Measurements from ENCODE around the gene TNK1.

The TNK1 gene

DNA sequence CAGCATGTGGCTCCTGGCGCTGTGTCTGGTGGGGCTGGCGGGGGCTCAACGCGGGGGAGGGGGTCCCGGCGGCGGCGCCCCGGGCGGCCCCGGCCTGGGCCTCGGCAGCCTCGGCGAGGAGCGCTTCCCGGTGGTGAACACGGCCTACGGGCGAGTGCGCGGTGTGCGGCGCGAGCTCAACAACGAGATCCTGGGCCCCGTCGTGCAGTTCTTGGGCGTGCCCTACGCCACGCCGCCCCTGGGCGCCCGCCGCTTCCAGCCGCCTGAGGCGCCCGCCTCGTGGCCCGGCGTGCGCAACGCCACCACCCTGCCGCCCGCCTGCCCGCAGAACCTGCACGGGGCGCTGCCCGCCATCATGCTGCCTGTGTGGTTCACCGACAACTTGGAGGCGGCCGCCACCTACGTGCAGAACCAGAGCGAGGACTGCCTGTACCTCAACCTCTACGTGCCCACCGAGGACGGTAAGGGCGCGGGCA lies 27.4 kb downstream of the TNK1 start:
- no peak overlapping the region for H3K4me3 ChIP-seq (replicated peaks; ENCODE audit: insufficient read depth, low read length)
- no peak overlapping the region for H3K27ac ChIP-seq (replicated peaks)
- no peak for DNase-seq (ENCODE audit: low read depth in 1 of 2, low spot score in 1 of 2)
- TF ChIP-seq CTCF (IDR thresholded peaks at IDR 0.05; ENCODE audit: insufficient read depth, low read length) = no peak
- TF ChIP-seq, protein P1, sequence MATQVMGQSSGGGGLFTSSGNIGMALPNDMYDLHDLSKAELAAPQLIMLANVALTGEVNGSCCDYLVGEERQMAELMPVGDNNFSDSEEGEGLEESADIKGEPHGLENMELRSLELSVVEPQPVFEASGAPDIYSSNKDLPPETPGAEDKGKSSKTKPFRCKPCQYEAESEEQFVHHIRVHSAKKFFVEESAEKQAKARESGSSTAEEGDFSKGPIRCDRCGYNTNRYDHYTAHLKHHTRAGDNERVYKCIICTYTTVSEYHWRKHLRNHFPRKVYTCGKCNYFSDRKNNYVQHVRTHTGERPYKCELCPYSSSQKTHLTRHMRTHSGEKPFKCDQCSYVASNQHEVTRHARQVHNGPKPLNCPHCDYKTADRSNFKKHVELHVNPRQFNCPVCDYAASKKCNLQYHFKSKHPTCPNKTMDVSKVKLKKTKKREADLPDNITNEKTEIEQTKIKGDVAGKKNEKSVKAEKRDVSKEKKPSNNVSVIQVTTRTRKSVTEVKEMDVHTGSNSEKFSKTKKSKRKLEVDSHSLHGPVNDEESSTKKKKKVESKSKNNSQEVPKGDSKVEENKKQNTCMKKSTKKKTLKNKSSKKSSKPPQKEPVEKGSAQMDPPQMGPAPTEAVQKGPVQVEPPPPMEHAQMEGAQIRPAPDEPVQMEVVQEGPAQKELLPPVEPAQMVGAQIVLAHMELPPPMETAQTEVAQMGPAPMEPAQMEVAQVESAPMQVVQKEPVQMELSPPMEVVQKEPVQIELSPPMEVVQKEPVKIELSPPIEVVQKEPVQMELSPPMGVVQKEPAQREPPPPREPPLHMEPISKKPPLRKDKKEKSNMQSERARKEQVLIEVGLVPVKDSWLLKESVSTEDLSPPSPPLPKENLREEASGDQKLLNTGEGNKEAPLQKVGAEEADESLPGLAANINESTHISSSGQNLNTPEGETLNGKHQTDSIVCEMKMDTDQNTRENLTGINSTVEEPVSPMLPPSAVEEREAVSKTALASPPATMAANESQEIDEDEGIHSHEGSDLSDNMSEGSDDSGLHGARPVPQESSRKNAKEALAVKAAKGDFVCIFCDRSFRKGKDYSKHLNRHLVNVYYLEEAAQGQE (IDR thresholded peaks at IDR 0.05; ENCODE audit: insufficient replicate concordance, low read depth) = no peak
- TF ChIP-seq POLR2AphosphoS5 (IDR thresholded peaks at IDR 0.05; ENCODE audit: low read depth) = no peak
- TF ChIP-seq GABPA (IDR thresholded peaks at IDR 0.05; ENCODE audit: low read depth) = no peak
- TF ChIP-seq SPI1 (IDR thresholded peaks at IDR 0.05; ENCODE audit: borderline replicate concordance, low read depth) = no peak
- H3K27me3 ChIP-seq (ENCODE audit: insufficient read depth, poor library complexity, severe bottlenecking) = peaks cover 2% of the 10 kb centered on the region

DNA sequence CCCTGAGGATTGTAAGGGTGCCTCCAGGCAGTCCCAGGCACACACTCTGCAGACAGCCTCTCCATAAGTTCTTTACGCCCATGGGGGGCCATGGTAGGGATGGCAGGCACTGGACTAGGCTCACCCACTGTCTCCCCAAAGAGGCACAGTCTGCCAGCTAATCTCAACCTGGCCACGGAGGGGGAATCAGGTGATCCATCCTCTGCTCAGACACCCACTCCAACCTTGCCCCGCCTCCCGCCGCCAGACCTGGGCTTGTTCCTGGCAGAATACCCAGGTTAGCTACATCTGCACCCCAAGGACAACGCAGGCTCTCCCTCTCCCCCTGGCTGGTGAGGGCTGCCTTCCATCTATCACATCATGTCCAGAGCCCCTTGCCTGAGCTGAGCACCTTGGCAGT lies 28.0 kb downstream of the TNK1 start:
- Histone ChIP-seq H3K4me3 (replicated peaks; ENCODE audit: insufficient read depth, low read length) (no peak overlapping the region), H3K27me3 (ENCODE audit: insufficient read depth, poor library complexity, severe bottlenecking) (peaks cover 2% of the 10 kb centered on the region), H3K27ac (replicated peaks) (no peak overlapping the region)
- DNase-seq (ENCODE audit: low read depth in 1 of 2, low spot score in 1 of 2) = no peak
- TF ChIP-seq, protein P1 (IDR thresholded peaks at IDR 0.05; ENCODE audit: insufficient replicate concordance, low read depth) = no peak
- TF ChIP-seq POLR2AphosphoS5 (IDR thresholded peaks at IDR 0.05; ENCODE audit: low read depth) (no peak), CTCF (IDR thresholded peaks at IDR 0.05; ENCODE audit: insufficient read depth, low read length) (no peak), SPI1 (IDR thresholded peaks at IDR 0.05; ENCODE audit: borderline replicate concordance, low read depth) (no peak), GABPA (IDR thresholded peaks at IDR 0.05; ENCODE audit: low read depth) (no peak)

- H3K27ac ChIP-seq (replicated peaks) = no peak overlapping the region
- no peak overlapping the region for H3K4me3 ChIP-seq (replicated peaks; ENCODE audit: insufficient read depth, low read length)
- no peak for TF ChIP-seq GABPA (IDR thresholded peaks at IDR 0.05; ENCODE audit: low read depth)
- TF ChIP-seq, protein P1 (IDR thresholded peaks at IDR 0.05; ENCODE audit: insufficient replicate concordance, low read depth) = no peak
- no peak for TF ChIP-seq SPI1 (IDR thresholded peaks at IDR 0.05; ENCODE audit: borderline replicate concordance, low read depth)
- TF ChIP-seq POLR2AphosphoS5 (IDR thresholded peaks at IDR 0.05; ENCODE audit: low read depth) = no peak
- TF ChIP-seq CTCF (IDR thresholded peaks at IDR 0.05; ENCODE audit: insufficient read depth, low read length) = no peak
- peaks cover 2% of the 10 kb centered on the region for H3K27me3 ChIP-seq (ENCODE audit: insufficient read depth, poor library complexity, severe bottlenecking)
- DNase-seq (ENCODE audit: low read depth in 1 of 2, low spot score in 1 of 2) = no peak
These were observed 28.8 kb downstream of the TNK1 start for GRCh38 chr17:7409716-7410115.

All from HL-60 (cell line).